ENCODE results near the gene MAVS.

DNA sequence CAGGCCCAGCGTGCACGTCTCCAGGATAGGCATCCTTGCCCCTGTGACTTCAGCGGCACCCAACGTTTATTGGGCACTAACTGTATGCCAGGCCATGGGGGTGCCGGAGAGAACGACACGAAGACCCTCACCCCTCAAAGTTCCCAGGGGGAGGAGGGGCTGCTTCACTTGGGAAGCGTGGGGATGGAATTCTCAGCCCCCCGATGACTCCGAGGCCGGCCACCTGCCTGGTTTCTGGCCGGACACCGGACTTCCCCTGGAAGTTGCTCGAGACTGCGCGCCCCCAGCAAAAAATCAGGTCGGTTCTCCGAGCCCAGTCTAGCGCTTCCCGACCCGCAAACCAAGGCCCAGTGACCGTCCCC is 275 bp upstream of the MAVS start:
- TF ChIP-seq EZH2phosphoT487 (conservative IDR thresholded peaks at IDR 0.05; ENCODE audit: low read length), result no peak
- TF ChIP-seq, protein P1, sequence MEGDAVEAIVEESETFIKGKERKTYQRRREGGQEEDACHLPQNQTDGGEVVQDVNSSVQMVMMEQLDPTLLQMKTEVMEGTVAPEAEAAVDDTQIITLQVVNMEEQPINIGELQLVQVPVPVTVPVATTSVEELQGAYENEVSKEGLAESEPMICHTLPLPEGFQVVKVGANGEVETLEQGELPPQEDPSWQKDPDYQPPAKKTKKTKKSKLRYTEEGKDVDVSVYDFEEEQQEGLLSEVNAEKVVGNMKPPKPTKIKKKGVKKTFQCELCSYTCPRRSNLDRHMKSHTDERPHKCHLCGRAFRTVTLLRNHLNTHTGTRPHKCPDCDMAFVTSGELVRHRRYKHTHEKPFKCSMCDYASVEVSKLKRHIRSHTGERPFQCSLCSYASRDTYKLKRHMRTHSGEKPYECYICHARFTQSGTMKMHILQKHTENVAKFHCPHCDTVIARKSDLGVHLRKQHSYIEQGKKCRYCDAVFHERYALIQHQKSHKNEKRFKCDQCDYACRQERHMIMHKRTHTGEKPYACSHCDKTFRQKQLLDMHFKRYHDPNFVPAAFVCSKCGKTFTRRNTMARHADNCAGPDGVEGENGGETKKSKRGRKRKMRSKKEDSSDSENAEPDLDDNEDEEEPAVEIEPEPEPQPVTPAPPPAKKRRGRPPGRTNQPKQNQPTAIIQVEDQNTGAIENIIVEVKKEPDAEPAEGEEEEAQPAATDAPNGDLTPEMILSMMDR (IDR thresholded peaks at IDR 0.05; ENCODE audit: insufficient read depth, low read length, poor library complexity, severe bottlenecking), result no peak
